Measurements from ENCODE around the gene EFNA5. TPM values are rescaled to one million over a fixed set of nuclear protein-coding genes. Genes with fewer than 3 reads are reported as not detected.
A peak's percentile ranks its signal among the peaks of the same experiment; 100 is the strongest.

The EFNA5 gene
- total RNA-seq, 1 donor from 2014 or later, result 2.2 TPM

DNA sequence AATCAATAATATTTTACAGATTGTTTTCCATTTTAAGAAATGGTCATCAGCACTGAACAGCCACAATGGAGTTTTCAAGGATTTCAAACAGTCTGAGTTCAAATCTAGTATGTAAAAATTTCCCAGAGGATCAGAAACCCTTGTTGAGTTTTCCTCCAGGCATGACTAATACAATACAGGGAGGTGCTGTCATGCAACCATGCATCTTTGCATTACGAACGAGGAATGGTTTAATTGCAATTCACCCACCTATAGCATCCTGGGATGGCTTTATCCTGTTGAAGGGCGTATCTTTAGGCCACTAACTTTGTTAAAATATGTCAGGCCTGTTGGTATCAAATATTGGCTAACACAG, 196.4 kb downstream of the EFNA5 start:
- intact Hi-C loops (cut with DNase I), result no loop called here
- peaks cover 4 to 6% of the 10 kb centered on the region in 2 donors for H3K4me1 ChIP-seq
- DNase-seq (ENCODE audit: low spot score in 2 of 2), result no peak
- no peaks in the 10 kb centered on the region for H3K9me3 ChIP-seq
- no peaks in the 10 kb centered on the region for H3K36me3 ChIP-seq
- no peak overlapping the region for H3K27ac ChIP-seq
- TF ChIP-seq, protein P1, sequence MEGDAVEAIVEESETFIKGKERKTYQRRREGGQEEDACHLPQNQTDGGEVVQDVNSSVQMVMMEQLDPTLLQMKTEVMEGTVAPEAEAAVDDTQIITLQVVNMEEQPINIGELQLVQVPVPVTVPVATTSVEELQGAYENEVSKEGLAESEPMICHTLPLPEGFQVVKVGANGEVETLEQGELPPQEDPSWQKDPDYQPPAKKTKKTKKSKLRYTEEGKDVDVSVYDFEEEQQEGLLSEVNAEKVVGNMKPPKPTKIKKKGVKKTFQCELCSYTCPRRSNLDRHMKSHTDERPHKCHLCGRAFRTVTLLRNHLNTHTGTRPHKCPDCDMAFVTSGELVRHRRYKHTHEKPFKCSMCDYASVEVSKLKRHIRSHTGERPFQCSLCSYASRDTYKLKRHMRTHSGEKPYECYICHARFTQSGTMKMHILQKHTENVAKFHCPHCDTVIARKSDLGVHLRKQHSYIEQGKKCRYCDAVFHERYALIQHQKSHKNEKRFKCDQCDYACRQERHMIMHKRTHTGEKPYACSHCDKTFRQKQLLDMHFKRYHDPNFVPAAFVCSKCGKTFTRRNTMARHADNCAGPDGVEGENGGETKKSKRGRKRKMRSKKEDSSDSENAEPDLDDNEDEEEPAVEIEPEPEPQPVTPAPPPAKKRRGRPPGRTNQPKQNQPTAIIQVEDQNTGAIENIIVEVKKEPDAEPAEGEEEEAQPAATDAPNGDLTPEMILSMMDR (IDR thresholded peaks at IDR 0.05), result no peak
- no peak overlapping the region for H3K4me3 ChIP-seq
- no peaks in the 10 kb centered on the region for H3K27me3 ChIP-seq

DNA sequence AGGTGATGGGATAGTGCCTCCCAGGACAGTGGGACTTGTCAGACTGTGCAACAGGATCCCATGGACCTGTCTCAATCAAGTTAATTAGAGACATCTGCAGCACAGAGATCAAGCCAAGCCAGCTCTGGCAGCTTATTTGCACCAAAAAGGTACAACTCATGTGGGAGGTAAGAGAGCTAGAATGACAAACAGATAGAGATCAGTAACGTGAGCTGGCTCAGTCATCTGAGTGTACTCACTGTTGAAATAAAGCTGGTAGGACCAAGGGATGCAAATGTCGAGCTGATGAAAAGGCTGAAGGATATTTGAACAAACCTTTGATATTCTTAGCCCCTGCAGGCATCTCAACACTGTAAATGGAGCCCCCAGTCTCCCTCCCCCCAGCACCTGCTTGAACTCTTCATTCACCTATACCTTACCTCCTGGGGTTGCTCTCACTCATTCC, 198.1 kb downstream of the EFNA5 start:
- no peaks in the 10 kb centered on the region for H3K9me3 ChIP-seq
- H3K4me1 ChIP-seq, result peaks cover 4 to 18% of the 10 kb centered on the region in 2 donors
- H3K27ac ChIP-seq, result no peak overlapping the region
- no peak for DNase-seq (ENCODE audit: low spot score in 2 of 2)
- no peaks in the 10 kb centered on the region for H3K36me3 ChIP-seq
- intact Hi-C loops (cut with DNase I), result no loop called here
- TF ChIP-seq, protein P1 (IDR thresholded peaks at IDR 0.05), result no peak
- no peak overlapping the region for H3K4me3 ChIP-seq
- H3K27me3 ChIP-seq, result no peaks in the 10 kb centered on the region

DNA sequence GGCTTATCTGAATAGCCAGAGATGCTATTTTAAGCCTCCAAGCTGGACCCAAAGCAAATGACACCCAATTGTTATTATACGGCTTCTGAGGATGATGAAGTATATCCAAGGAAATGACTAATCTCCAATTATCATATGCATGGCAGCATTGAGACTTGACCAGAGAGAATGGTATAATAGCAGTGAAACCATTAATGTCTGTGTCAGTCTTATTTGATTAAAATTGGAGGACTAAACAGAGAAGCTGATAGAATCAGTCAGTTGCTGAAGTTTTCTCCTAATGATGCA, 200.5 kb downstream of the EFNA5 start:
- Histone ChIP-seq H3K9me3 (no peaks in the 10 kb centered on the region), H3K36me3 (no peaks in the 10 kb centered on the region), H3K4me1 (peaks cover 4 to 20% of the 10 kb centered on the region in 2 donors), H3K4me3 (no peak overlapping the region), H3K27ac (peak overlapping the region; percentile 63 to 76), H3K27me3 (no peaks in the 10 kb centered on the region)
- no peak for DNase-seq (ENCODE audit: low spot score in 2 of 2)
- TF ChIP-seq, protein P1 (IDR thresholded peaks at IDR 0.05), result no peak
- intact Hi-C loops (cut with DNase I), result no loop called here

DNA sequence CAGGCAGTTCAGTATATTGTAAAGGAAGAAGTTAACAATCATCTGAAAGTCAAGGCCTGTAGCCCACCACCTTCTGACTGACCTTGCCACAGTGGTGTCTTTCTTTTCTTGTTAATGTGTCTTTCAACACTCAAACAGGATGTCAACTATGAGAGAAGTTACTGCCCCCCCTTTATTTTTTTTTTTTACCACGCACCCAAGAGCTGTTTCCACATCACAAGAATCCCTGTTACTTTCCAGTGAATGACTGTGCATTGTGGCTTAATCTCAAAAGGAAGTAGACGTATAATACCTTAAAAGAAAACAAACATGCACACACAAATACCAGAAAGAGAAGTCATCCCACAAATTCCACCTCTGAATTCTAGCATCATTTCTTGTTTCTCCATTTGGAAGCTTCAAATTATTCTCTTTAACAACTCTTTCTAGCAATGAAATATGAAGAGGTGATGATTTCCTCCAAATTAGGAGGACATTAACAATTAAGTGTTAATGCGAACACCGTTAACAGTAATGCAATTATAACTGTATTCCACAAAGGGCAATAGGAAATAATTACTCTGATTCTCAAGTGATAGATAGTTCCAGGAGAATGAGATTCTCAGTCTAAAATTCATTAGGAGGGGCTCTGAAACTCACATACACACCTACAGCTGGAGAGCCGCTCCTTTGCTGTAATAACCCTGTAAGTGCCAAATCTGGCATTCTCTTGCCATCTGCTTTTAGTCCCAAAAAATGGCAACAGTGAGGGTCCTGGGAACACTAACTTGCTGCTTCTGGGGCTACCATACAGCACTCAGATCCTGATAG, 201.0 kb downstream of the EFNA5 start:
- Histone ChIP-seq H3K4me3 (no peak overlapping the region), H3K4me1 (peaks cover 4 to 20% of the 10 kb centered on the region in 2 donors), H3K36me3 (no peaks in the 10 kb centered on the region), H3K27me3 (no peaks in the 10 kb centered on the region), H3K27ac (peak overlapping the region; percentile 63 to 76), H3K9me3 (no peaks in the 10 kb centered on the region)
- intact Hi-C loops (cut with DNase I), result loop anchor here (2.0 to 5.0 kb wide), 3 partner anchors 73 to 203 kb away; no protein-coding TSS in a partner anchor
- no peak for DNase-seq (ENCODE audit: low spot score in 2 of 2)
- TF ChIP-seq, protein P1 (IDR thresholded peaks at IDR 0.05), result no peak

DNA sequence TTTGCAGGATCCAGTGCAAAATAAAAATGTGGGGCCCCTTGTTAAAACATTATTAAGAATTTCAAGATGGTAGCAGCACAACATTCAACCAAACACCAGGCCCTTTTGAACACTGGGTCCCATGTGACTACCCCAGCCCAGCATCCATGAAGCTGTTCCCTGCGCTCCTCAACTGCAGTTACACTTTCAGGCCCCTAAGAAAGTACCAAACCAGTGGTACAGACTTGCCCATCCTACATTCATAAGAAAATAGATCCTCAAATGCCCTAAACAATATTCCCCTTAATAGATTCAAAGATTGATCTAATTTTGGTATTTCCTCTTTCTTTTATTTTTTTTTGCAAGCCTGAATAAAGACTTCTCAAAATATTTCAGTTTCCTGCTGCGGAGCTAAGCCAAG, 201.7 kb downstream of the EFNA5 start:
- peaks cover 4 to 20% of the 10 kb centered on the region in 2 donors for H3K4me1 ChIP-seq
- H3K9me3 ChIP-seq, result no peaks in the 10 kb centered on the region
- H3K36me3 ChIP-seq, result no peaks in the 10 kb centered on the region
- intact Hi-C loops (cut with DNase I), result loop anchor here (2.0 to 5.0 kb wide), 3 partner anchors 73 to 204 kb away; no protein-coding TSS in a partner anchor
- H3K27ac ChIP-seq, result peak overlapping the region; percentile 63 to 76
- no peak for DNase-seq (ENCODE audit: low spot score in 2 of 2)
- TF ChIP-seq, protein P1 (IDR thresholded peaks at IDR 0.05), result no peak
- no peak overlapping the region for H3K4me3 ChIP-seq
- H3K27me3 ChIP-seq, result no peaks in the 10 kb centered on the region
